ENCODE results near the gene SV2B. TPM values are rescaled to one million over a fixed set of nuclear protein-coding genes. Genes with fewer than 3 reads are reported as not detected.

SV2B gene
- polyA plus RNA-seq, 1 donor (not counting 4 experiments of a cell fraction or from before 2014, with no cell fraction given): 0.04 TPM

DNA sequence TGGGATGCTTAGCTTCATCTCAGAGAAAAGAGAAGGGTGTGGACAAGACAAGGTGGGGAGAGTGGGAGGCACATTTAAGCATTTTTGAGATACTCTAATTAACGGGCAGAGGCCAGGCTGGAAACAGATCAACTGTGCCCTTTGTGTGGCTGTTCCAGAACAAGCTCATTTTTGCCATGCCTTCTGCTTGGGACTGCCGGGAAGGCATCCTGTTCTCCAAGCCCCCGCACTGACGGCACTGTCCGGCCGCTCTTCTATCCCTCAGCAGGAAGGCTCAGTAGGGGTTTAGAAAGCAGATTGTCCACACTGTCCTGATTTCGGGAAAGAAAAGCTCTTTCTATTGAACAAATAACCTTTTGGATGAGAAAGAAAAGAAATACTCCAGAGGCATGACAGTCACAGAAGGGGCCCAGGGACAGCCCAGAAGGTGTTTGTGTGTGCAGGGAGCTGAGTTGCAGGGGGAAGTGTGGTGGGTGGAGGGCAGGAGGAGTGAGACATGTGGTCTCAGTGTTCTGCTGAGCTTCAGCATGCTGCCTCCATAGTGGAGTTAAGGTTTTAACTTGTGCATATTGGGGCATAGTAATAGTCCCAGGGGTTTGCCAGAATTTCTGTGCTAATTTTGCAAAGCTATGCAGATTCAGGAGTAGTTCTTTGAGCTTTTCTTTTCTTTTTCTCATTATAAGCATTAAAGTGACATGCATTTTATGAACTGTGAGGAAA lies 27.3 kb downstream of the SV2B start:
- H3K27me3 ChIP-seq (ENCODE audit: control insufficient read depth, extremely low read depth, insufficient read depth, low read length): no peaks in the 10 kb centered on the region
- dilution Hi-C loops (cut with MboI; ENCODE audit: extremely low pct_ligation_motif_present, low sequenced_read_pairs): no loop called here
- H3K9me1 ChIP-seq (ENCODE audit: control insufficient read depth, extremely low read depth, insufficient read depth, low read length): no peaks in the 10 kb centered on the region
- no peak for DNase-seq (ENCODE audit: low read depth, low spot score)
- H2AFZ ChIP-seq (ENCODE audit: control insufficient read depth, low read length): no peak overlapping the region
- no peak overlapping the region for H3K4me2 ChIP-seq (ENCODE audit: control insufficient read depth, extremely low read depth, insufficient read depth, low read depth, low read length)
- H3K27ac ChIP-seq (ENCODE audit: control insufficient read depth, insufficient read depth, low read length): no peak overlapping the region
- no peak overlapping the region for H3K4me3 ChIP-seq (ENCODE audit: control insufficient read depth in 2 of 3, extremely low read depth in 1 of 3, insufficient read depth in 2 of 3, low read depth in 1 of 3, low read length in 3 of 3)
- no peaks in the 10 kb centered on the region for H3K4me1 ChIP-seq (ENCODE audit: control insufficient read depth, extremely low read depth, insufficient read depth, low read length)
- no peak overlapping the region for H3K9ac ChIP-seq (ENCODE audit: control insufficient read depth, extremely low read depth, insufficient read depth, low read length)
- no peak for TF ChIP-seq EZH2 (IDR thresholded peaks at IDR 0.05; ENCODE audit: low read length)
- no peak for FAIRE-seq
- H3K79me2 ChIP-seq (ENCODE audit: control insufficient read depth, insufficient read depth, low read length): no peaks in the 10 kb centered on the region
- no peaks in the 10 kb centered on the region for H3K9me3 ChIP-seq (ENCODE audit: control insufficient read depth, low read depth, low read length)
- H3K36me3 ChIP-seq (ENCODE audit: control insufficient read depth in 2 of 2, extremely low read depth in 1 of 2, insufficient read depth in 2 of 2, low read length in 2 of 2): no peaks in the 10 kb centered on the region
- H4K20me1 ChIP-seq (ENCODE audit: control insufficient read depth, extremely low read depth, insufficient read depth, low read length): no peaks in the 10 kb centered on the region

DNA sequence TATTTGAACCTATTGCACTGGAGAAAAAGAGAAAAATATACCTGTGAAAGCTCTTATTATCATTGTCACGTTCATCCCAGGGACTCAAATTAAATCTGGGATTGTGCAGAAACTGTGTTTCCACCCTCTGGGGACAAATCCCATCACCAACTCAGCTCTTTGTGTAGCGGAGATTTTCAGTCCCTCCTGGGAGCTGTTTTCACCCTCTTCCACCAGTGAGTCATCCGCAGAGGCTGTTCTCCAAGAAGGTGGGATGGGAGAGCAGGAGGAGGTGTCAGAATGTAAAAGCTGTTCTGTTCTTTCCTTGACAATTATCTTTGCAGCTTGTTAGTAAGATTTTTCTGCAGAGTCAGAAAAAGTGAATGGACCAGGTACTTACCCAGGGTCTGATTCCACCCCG lies 28.0 kb downstream of the SV2B start:
- FAIRE-seq: no peak

More for the DNA sequence above, 28.0 kb downstream of the SV2B start:
- Histone ChIP-seq H4K20me1 (ENCODE audit: control insufficient read depth, extremely low read depth, insufficient read depth, low read length) (no peaks in the 10 kb centered on the region), H3K4me2 (ENCODE audit: control insufficient read depth, extremely low read depth, insufficient read depth, low read depth, low read length) (no peak overlapping the region), H3K4me3 (ENCODE audit: control insufficient read depth in 2 of 3, extremely low read depth in 1 of 3, insufficient read depth in 2 of 3, low read depth in 1 of 3, low read length in 3 of 3) (no peak overlapping the region), H2AFZ (ENCODE audit: control insufficient read depth, low read length) (no peak overlapping the region), H3K4me1 (ENCODE audit: control insufficient read depth, extremely low read depth, insufficient read depth, low read length) (no peaks in the 10 kb centered on the region), H3K36me3 (ENCODE audit: control insufficient read depth in 2 of 2, extremely low read depth in 1 of 2, insufficient read depth in 2 of 2, low read length in 2 of 2) (no peaks in the 10 kb centered on the region), H3K27me3 (ENCODE audit: control insufficient read depth, extremely low read depth, insufficient read depth, low read length) (no peaks in the 10 kb centered on the region), H3K9ac (ENCODE audit: control insufficient read depth, extremely low read depth, insufficient read depth, low read length) (no peak overlapping the region), H3K9me3 (ENCODE audit: control insufficient read depth, low read depth, low read length) (no peaks in the 10 kb centered on the region), H3K27ac (ENCODE audit: control insufficient read depth, insufficient read depth, low read length) (no peak overlapping the region), H3K79me2 (ENCODE audit: control insufficient read depth, insufficient read depth, low read length) (no peaks in the 10 kb centered on the region), H3K9me1 (ENCODE audit: control insufficient read depth, extremely low read depth, insufficient read depth, low read length) (no peaks in the 10 kb centered on the region)
- dilution Hi-C loops (cut with MboI; ENCODE audit: extremely low pct_ligation_motif_present, low sequenced_read_pairs): no loop called here
- DNase-seq (ENCODE audit: low read depth, low spot score): no peak
- TF ChIP-seq EZH2 (IDR thresholded peaks at IDR 0.05; ENCODE audit: low read length): no peak
- TF ChIP-seq, protein P1, sequence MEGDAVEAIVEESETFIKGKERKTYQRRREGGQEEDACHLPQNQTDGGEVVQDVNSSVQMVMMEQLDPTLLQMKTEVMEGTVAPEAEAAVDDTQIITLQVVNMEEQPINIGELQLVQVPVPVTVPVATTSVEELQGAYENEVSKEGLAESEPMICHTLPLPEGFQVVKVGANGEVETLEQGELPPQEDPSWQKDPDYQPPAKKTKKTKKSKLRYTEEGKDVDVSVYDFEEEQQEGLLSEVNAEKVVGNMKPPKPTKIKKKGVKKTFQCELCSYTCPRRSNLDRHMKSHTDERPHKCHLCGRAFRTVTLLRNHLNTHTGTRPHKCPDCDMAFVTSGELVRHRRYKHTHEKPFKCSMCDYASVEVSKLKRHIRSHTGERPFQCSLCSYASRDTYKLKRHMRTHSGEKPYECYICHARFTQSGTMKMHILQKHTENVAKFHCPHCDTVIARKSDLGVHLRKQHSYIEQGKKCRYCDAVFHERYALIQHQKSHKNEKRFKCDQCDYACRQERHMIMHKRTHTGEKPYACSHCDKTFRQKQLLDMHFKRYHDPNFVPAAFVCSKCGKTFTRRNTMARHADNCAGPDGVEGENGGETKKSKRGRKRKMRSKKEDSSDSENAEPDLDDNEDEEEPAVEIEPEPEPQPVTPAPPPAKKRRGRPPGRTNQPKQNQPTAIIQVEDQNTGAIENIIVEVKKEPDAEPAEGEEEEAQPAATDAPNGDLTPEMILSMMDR (optimal IDR thresholded peaks at IDR 0.05 in 1 of 3, IDR thresholded peaks at IDR 0.05 in 1 of 3, conservative IDR thresholded peaks at IDR 0.05 in 1 of 3; ENCODE audit: extremely low read depth in 1 of 3, insufficient read depth in 2 of 3, low read length in 3 of 3): no peak
